ENCODE results near the gene MTARC2.

Gene MTARC2

GRCh38 chr1:220797044-220797443 lies 48.9 kb downstream of the MTARC2 start:
- in situ Hi-C loops (cut with MboI; ENCODE audit: low sequenced_read_pairs): no loop called here

GRCh38 chr1:220797553-220797952 lies 49.4 kb downstream of the MTARC2 start:
- in situ Hi-C loops (cut with MboI; ENCODE audit: low sequenced_read_pairs): no loop called here

GRCh38 chr1:220798338-220798737 lies 50.2 kb downstream of the MTARC2 start:
- in situ Hi-C loops (cut with MboI; ENCODE audit: low sequenced_read_pairs): no loop called here

DNA sequence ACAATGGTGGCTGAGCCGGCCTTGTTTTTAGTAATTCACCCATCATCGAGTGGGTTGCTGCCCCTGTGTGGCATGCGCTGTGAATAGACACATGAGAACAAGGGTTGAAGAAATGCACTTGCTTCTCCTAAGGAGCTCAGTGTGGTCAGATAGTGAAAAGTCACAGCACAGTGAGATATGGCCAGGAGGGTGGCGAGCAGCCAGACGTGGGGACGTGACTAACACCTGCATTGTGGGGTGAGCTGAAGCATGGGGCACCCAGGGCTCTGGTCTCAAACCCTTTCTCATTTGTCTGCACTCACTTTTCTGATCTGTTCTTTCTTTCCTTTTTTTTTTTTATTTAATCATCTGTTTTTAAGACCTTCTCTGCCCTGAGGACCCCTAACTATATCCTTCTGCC lies 52.1 kb downstream of the MTARC2 start:
- in situ Hi-C loops (cut with MboI; ENCODE audit: low sequenced_read_pairs): no loop called here

DNA sequence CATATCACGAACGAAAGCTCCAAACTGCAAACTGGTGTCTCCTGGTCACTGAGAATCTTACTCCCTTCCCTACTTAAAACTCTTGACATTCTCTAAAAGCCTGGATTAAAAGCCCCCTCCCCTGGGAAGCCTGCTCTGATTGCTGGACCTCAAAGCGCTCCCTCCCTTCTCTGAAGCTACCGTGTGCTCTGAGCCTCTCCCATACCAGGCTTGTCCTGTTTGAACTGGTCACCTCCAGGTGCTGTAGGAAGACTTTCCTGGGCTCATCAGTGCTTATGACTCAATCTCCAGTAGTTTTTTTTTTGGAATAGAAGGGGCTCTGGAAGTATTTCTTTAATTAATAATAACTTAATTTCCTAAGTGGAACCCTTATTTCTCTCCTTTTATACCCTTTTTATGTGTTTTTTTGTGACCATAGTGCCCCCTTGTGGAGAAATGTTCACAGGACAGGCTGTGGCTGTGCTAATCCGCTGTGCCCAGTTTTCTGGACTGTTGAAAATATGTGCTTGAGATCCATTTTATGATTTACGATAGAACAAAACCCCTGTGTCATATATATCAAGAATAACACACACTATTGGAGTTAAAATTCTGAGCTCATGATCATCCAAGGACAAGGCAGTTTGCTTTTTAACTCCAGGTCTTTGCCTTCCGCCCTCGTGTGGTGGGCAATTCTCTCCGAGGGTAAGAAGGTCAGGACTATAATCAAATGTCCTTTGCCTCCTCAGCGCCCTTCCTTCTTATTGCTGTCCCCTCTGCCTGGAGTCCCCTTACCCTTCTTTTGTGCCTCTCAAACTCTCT lies 55.5 kb downstream of the MTARC2 start:
- in situ Hi-C loops (cut with MboI; ENCODE audit: low sequenced_read_pairs): no loop called here

DNA sequence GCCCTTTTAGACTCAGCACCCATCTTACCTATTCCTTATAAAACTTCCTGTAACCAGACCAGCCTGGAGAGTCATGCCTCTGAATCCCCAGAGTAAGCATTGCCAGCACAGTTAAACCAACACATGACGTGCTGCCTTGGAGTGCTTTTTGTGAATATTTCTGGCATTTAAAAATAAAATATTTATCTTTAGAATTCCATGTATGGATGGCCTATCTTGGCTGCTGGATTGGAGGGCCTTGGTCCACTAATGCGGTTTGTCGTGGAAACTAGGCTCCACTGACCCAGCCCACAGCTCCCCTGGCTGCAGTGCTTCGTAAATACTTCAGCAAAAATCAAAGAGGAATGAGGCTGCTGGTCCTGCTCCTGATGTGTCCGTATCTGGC lies 56.1 kb downstream of the MTARC2 start:
- in situ Hi-C loops (cut with MboI; ENCODE audit: low sequenced_read_pairs): no loop called here

DNA sequence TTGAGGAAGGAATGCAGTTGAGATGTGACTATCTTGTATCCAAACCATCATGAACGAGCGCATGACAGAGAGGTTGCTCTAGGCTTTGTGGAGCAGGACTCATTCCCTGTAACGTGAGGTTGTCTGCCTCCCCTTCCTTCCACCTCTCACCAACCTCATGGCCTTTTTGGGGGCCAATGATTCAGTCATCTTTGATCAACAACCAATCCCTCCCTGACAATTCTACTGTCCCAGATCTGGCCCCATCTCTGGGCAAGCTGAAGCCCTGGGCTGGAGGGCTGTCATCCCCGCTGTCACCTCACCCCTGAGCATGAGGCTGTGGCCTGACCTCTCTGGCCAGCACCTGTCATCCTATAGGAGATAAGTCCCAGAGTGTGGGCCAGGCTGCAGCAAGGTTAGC lies 58.3 kb downstream of the MTARC2 start:
- in situ Hi-C loops (cut with MboI; ENCODE audit: low sequenced_read_pairs): no loop called here

DNA sequence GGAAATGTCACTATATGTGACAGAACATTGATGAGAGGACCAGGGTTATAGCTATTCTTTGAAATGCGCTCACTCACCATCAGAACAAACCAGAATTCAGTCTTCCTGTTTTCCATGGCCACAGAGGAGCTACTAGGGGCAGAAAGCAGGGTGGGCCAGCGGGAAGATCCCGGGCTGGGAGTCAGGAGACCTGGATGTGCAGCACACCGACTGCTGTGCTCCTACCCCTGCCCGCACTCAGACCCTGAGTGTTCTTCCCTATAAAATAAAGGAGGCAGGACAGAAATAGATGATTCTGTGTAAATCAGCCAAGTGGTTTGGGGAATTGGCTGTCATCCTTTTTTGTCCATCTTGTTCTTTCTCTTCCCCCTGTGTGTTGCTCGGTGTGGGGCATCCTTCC lies 59.6 kb downstream of the MTARC2 start:
- in situ Hi-C loops (cut with MboI; ENCODE audit: low sequenced_read_pairs): no loop called here

DNA sequence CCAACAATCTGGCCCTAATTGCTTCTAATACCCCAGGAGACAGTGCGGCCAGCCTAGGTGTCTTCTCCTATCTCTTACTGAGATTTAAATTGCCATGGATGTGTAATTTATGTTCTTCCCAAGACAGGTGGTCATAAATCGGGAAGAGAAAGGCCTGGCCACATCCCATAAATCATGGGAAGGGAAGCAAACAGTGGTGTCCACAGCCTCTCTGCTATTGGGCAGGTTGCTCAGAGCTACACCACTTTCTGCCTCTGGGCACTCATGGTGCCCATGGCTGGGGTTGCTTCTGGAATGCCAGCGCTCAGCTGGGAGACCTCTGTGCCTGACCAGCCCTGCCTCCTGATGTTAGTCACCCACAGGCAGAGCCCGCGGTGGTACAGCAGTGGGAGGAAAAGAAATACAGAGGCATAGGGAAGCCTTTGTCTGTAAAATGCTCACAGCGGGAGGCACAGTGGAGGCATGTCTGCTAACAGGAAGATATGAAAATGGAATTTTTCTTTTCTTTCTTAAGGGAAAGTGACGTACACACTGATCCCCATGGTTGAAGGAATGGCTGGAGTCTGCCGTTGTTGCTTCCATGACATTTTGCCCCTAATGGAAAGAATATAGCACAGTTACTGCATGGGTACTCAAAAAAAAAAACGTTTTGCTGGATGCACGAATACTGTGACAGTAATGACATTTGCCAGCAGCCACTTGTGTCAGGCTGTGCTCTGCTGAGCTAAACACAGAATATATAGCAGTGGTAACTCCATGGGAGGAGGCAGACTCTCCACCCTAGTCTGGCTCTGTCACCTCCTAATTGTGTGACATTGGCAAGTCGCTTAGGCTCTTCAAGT lies 60.4 kb downstream of the MTARC2 start:
- in situ Hi-C loops (cut with MboI; ENCODE audit: low sequenced_read_pairs): no loop called here

DNA sequence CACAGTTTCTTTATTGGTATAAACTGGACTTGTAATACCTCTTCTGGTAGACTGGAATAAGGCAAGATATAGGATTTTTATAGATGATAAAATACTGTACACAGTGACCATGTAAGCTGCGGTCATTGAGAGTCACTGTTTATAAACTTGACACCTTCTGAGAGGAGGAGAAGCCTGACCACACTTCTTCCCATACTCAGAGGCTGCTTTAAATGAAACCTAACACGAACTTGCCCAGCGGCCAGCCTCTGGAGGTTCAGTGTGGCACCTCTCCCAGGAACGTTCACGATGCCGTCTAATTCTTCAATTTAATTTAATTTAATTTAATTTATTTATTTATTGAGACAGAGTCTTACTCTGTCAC lies 61.0 kb downstream of the MTARC2 start:
- in situ Hi-C loops (cut with MboI; ENCODE audit: low sequenced_read_pairs): no loop called here

- in situ Hi-C loops (cut with MboI; ENCODE audit: low sequenced_read_pairs): no loop called here
Measured at GRCh38 chr1:220809704-220810103, 61.6 kb downstream of the MTARC2 start.

DNA sequence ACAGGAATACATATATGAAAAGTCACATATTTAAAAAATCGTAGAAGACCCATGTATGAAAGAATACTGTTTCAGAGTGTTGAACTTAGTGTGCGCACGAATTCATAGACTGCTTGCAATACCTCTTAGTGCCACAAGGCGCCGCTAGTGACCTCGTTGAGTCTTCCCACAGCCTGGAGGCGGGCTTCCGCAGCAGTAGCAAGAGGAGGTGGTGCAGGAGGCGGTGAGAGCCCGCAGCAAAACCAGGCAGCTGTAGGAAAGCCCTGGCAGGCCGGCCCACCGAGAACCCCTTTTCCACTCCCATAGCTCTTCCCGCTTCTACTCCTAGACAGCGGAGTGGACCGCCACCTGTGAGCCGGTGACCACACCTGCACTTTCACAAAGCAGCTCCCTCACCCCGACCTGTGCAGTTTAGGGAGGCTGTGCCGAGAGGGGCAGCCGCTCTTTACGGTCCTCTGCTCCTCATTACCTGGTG lies 62.1 kb downstream of the MTARC2 start:
- in situ Hi-C loops (cut with MboI; ENCODE audit: low sequenced_read_pairs): no loop called here

GRCh38 chr1:220810963-220811362 lies 62.8 kb downstream of the MTARC2 start:
- in situ Hi-C loops (cut with MboI; ENCODE audit: low sequenced_read_pairs): no loop called here

DNA sequence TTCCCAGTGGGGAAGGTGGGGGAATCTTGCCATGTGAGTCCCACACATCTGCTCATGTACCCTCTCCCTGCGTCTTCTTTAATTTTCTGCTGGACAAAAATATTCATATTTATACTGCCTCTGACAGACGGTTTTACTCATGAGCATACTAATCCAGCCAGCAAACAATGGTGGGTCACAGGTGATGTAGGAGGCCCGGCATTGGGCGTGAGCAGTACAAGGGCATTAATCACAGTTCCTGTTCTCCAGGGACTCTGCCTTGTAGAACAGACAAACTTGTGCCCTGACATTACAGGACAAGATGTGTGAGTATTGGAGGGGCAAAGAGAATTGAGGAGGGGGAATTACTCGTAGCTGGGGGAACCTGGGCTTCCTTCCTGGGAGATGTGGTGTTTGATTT lies 63.6 kb downstream of the MTARC2 start:
- in situ Hi-C loops (cut with MboI; ENCODE audit: low sequenced_read_pairs): no loop called here

- in situ Hi-C loops (cut with MboI; ENCODE audit: low sequenced_read_pairs): no loop called here
Measured at GRCh38 chr1:220812308-220812707, 64.2 kb downstream of the MTARC2 start.

- in situ Hi-C loops (cut with MboI; ENCODE audit: low sequenced_read_pairs): no loop called here
Measured at GRCh38 chr1:220813013-220813412, 64.9 kb downstream of the MTARC2 start.

GRCh38 chr1:220815409-220815808 lies 67.3 kb downstream of the MTARC2 start:
- in situ Hi-C loops (cut with MboI; ENCODE audit: low sequenced_read_pairs): no loop called here

DNA sequence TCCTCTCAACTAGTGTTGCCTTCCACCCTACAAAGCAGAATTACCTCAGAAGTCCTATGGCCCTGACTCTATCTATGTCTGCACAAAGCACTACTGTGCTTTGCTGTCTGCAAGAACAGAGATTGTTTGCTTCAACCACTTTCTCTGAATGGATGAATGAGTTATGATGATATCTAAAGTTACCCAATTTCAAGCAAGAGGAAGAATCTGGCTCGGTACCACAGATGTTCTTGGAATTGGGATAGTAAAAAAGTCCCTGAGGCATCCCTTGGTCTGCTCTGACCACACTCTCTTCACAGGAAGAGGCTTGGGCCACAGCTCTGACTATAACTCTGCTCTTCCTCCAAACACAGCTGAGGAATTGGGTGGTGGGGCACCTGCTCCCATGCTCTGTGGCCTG lies 69.8 kb downstream of the MTARC2 start:
- in situ Hi-C loops (cut with MboI; ENCODE audit: low sequenced_read_pairs): no loop called here

- in situ Hi-C loops (cut with MboI; ENCODE audit: low sequenced_read_pairs): no loop called here
Measured at GRCh38 chr1:220818421-220819173, 70.5 kb downstream of the MTARC2 start.

DNA sequence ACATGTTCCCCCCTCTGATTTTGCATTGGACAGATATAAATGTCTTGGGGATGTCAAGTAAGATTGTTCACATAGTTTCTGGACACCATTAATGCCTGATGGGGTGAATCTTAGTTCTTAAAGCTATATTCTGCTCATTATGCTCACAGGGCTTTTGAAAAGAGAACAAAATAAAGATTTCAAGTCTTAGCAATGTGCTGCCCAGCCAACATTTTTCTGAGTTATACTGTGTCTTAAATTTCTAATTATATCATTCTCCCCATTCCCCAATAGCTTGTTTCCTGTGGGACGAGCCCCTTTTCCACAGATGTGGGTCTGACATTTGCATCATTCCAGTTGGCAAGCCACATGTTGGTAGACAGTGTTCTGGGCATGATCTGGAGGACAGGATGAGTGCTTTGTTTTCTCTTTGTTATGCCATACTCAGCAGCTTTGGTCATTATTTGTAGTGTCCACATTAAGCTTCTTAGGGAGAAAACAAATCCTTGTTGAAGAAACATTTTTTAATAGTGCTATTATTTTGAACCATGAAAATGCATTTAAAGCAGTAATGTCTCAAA lies 71.4 kb downstream of the MTARC2 start:
- in situ Hi-C loops (cut with MboI; ENCODE audit: low sequenced_read_pairs): no loop called here
